ENCODE data around the gene ADPRM. TPM values are rescaled to one million over a fixed set of nuclear protein-coding genes. Genes with fewer than 3 reads are reported as not detected.
A peak's percentile ranks its signal among the peaks of the same experiment; 100 is the strongest.

The ADPRM gene
- total RNA-seq, 1 experiment from 2014 or later: 5.1 TPM

DNA sequence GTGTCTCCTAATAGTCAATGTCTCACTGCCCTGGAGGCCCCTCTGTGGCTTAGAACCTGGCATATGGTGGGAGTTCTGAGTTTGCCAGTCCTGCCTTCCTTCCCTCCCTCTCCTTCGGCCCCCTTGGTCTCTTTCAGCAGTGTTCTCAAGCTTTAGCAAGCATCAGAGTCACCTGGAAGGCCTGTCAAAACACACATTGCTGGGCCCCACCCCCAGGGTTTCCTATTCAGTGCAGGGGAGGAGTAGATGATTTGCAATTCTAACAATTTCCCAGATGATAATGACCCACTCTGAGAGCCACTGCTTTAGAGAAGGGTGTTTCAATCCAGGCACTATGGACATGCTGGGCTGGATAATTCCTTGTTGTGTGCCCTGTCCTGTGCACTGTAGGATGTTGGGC, 58.8 kb downstream of the ADPRM start:
- Histone ChIP-seq H3K27ac (ENCODE audit: insufficient read length, low read depth, low read length) (no peak overlapping the region), H3K4me1 (ENCODE audit: insufficient read depth, low read length) (peaks cover 14% of the 10 kb centered on the region; the same call in 1 of the 2 replicates), H2BK15ac (ENCODE audit: low read depth, low read length) (no peak overlapping the region), H3K23me2 (ENCODE audit: insufficient read length, low read depth, low read length, poor library complexity, severe bottlenecking) (peaks cover 6% of the 10 kb centered on the region), H2AFZ (ENCODE audit: low read length) (no peak overlapping the region), H2BK5ac (ENCODE audit: insufficient read length, low read length) (no peak overlapping the region), H3K9ac (ENCODE audit: extremely low read depth, insufficient read length, low read length) (no peak overlapping the region), H2BK12ac (ENCODE audit: insufficient read length, low read depth, low read length) (no peak overlapping the region), H3K56ac (ENCODE audit: insufficient read length, low read depth, low read length) (no peak overlapping the region), H2BK20ac (ENCODE audit: low read depth, low read length, poor library complexity, severe bottlenecking) (no peak overlapping the region), H4K20me1 (ENCODE audit: control insufficient read depth, insufficient read depth, insufficient read length) (no peaks in the 10 kb centered on the region), H2AK5ac (ENCODE audit: insufficient read length, low read length) (no peak overlapping the region), H3K14ac (ENCODE audit: insufficient read depth, low read length) (no peak overlapping the region; the same call in 1 of the 2 replicates), H3K79me1 (ENCODE audit: insufficient read depth, low read depth, low read length, poor library complexity, severe bottlenecking) (no peaks in the 10 kb centered on the region), H4K8ac (replicated peaks; ENCODE audit: insufficient read length, low read depth, low read length) (no peak overlapping the region), H3K23ac (ENCODE audit: insufficient read length, low read depth, low read length) (no peak overlapping the region), H3T11ph (ENCODE audit: low read length) (no peak overlapping the region), H2BK120ac (ENCODE audit: low read depth, low read length, poor library complexity, severe bottlenecking) (no peak overlapping the region), H4K5ac (ENCODE audit: insufficient read length, low read depth, low read length) (no peak overlapping the region), H4K91ac (ENCODE audit: insufficient read length, low read depth, low read length) (no peak overlapping the region), H3K4me2 (ENCODE audit: insufficient read depth, insufficient read length, low read length) (peak overlapping the region; percentile 20), H3K79me2 (ENCODE audit: insufficient read depth, low read length) (no peaks in the 10 kb centered on the region), H3K9me3 (ENCODE audit: control insufficient read depth, low read depth, low read length) (no peaks in the 10 kb centered on the region), H3K4ac (ENCODE audit: low read depth, low read length) (no peak overlapping the region), H3K18ac (ENCODE audit: insufficient read length, low read depth, low read length) (no peak overlapping the region), H3K27me3 (ENCODE audit: insufficient read depth, low read length) (no peaks in the 10 kb centered on the region)
- peak overlapping the region; percentile 88 to 93 (median 93); a peak in 4 of 7 replicates for H3K27ac Mint-ChIP-seq
- WGBS (ENCODE audit: extremely low coverage, insufficient read length, low lambda C conversion rate): no CpG with 5 or more reads among the region's 1 CpG
- H3K27me3 Mint-ChIP-seq (ENCODE audit: low read depth): no peaks in the 10 kb centered on the region
- peak overlapping the region; percentile 18 to 81; a peak in 3 of 5 replicates for H3K4me3 Mint-ChIP-seq
- TF ChIP-seq, protein P1, sequence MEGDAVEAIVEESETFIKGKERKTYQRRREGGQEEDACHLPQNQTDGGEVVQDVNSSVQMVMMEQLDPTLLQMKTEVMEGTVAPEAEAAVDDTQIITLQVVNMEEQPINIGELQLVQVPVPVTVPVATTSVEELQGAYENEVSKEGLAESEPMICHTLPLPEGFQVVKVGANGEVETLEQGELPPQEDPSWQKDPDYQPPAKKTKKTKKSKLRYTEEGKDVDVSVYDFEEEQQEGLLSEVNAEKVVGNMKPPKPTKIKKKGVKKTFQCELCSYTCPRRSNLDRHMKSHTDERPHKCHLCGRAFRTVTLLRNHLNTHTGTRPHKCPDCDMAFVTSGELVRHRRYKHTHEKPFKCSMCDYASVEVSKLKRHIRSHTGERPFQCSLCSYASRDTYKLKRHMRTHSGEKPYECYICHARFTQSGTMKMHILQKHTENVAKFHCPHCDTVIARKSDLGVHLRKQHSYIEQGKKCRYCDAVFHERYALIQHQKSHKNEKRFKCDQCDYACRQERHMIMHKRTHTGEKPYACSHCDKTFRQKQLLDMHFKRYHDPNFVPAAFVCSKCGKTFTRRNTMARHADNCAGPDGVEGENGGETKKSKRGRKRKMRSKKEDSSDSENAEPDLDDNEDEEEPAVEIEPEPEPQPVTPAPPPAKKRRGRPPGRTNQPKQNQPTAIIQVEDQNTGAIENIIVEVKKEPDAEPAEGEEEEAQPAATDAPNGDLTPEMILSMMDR (conservative IDR thresholded peaks at IDR 0.05): no peak
- DNase-seq: no peak
- no peaks in the 10 kb centered on the region; a peak in 1 of 5 replicates for H3K9me3 Mint-ChIP-seq
- peaks cover 39% of the 10 kb centered on the region in 2 experiments for H3K4me1 Mint-ChIP-seq
- no peaks in the 10 kb centered on the region for H3K36me3 Mint-ChIP-seq (ENCODE audit: insufficient read depth in 1 of 3, low read depth in 3 of 3)
